Measurements from ENCODE around the gene QRICH1. TPM values are rescaled to one million over a fixed set of nuclear protein-coding genes. Genes with fewer than 3 reads are reported as not detected.

The QRICH1 gene
- total and polyA plus RNA-seq, 12 donors: 46.2 to 101 (median 78.9) TPM

DNA sequence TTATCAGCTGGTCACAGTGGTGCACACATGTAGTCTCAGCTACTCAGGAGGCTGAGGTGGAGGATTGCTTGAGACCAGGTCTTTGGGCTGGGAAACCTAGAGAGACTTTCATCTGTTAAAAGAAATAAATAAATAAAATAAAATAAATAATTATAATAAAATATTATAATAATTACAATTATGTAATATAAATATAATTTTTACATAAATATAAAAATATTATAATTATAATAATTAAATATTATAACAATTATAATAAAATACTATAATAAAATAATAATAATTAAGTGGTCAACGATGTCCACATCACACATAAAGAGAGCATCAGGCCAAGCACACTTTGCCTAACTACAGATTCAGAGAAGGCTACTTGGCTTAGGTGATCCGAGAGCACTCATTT lies 14.6 kb downstream of the QRICH1 start:
- no peak overlapping the region for H3K27ac ChIP-seq
- no peak overlapping the region for H3K4me3 ChIP-seq
- intact Hi-C loops (cut with DNase I): no loop called here
- 94 to 96% (median 95%) methylated on average over 2 of the region's 2 CpGs for WGBS, 4 donors
- TF ChIP-seq, protein P1, sequence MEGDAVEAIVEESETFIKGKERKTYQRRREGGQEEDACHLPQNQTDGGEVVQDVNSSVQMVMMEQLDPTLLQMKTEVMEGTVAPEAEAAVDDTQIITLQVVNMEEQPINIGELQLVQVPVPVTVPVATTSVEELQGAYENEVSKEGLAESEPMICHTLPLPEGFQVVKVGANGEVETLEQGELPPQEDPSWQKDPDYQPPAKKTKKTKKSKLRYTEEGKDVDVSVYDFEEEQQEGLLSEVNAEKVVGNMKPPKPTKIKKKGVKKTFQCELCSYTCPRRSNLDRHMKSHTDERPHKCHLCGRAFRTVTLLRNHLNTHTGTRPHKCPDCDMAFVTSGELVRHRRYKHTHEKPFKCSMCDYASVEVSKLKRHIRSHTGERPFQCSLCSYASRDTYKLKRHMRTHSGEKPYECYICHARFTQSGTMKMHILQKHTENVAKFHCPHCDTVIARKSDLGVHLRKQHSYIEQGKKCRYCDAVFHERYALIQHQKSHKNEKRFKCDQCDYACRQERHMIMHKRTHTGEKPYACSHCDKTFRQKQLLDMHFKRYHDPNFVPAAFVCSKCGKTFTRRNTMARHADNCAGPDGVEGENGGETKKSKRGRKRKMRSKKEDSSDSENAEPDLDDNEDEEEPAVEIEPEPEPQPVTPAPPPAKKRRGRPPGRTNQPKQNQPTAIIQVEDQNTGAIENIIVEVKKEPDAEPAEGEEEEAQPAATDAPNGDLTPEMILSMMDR (IDR thresholded peaks at IDR 0.05): no peak
- no peak for TF ChIP-seq POLR2A (IDR thresholded peaks at IDR 0.05)
- H3K36me3 ChIP-seq (replicated peaks in 1 of 2): peaks cover 0 to 45% of the 10 kb centered on the region in 2 donors
- peaks cover 0 to 5% of the 10 kb centered on the region in 2 donors for H3K4me1 ChIP-seq (replicated peaks in 1 of 2)
- H3K9me3 ChIP-seq (replicated peaks in 1 of 3): no peaks in the 10 kb centered on the region
- no peaks in the 10 kb centered on the region for H3K27me3 ChIP-seq
- DNase-seq: no peak

GRCh38 chr3:49076646-49077045 lies 17.2 kb downstream of the QRICH1 start:
- Histone ChIP-seq H3K9me3 (replicated peaks in 1 of 3) (no peaks in the 10 kb centered on the region), H3K4me1 (replicated peaks in 1 of 2) (peaks cover 0 to 5% of the 10 kb centered on the region in 2 donors), H3K4me3 (no peak overlapping the region), H3K27ac (no peak overlapping the region), H3K27me3 (no peaks in the 10 kb centered on the region), H3K36me3 (replicated peaks in 1 of 2) (peaks cover 0 to 71% of the 10 kb centered on the region in 2 donors)
- TF ChIP-seq, protein P1 (IDR thresholded peaks at IDR 0.05): no peak
- intact Hi-C loops (cut with DNase I): no loop called here
- no peak for DNase-seq
- 90 to 94% (median 93%) methylated on average over 3 to 4 of the region's 4 CpGs for WGBS, 4 donors

- peaks cover 0 to 76% of the 10 kb centered on the region in 2 donors for H3K36me3 ChIP-seq (replicated peaks in 1 of 2)
These were observed 17.8 kb downstream of the QRICH1 start for GRCh38 chr3:49076116-49076515.

GRCh38 chr3:49058011-49058410 lies 35.9 kb downstream of the QRICH1 start:
- Histone ChIP-seq H3K4me1 (replicated peaks in 1 of 2) (no peaks in the 10 kb centered on the region), H3K4me3 (no peak overlapping the region), H3K36me3 (replicated peaks in 1 of 2) (peaks cover 0 to 73% of the 10 kb centered on the region in 2 donors), H3K27ac (peak overlapping the region in 1 of 5 donors; percentile 36), H3K27me3 (no peaks in the 10 kb centered on the region), H3K9me3 (replicated peaks in 1 of 3) (no peaks in the 10 kb centered on the region)
- WGBS, 4 donors: 80 to 92% (median 90%) methylated on average over 7 of the region's 7 CpGs
- no peak for TF ChIP-seq POLR2A (IDR thresholded peaks at IDR 0.05)
- TF ChIP-seq, protein P1 (IDR thresholded peaks at IDR 0.05): no peak
- no peak for DNase-seq
- intact Hi-C loops (cut with DNase I): no loop called here

More at GRCh38 chr3:49076116-49076515, 17.8 kb downstream of the QRICH1 start:
- DNase-seq: no peak
- H3K4me3 ChIP-seq: no peak overlapping the region
- H3K9me3 ChIP-seq (replicated peaks in 1 of 3): no peaks in the 10 kb centered on the region
- 92 to 95% (median 94%) methylated on average over 13 of the region's 13 CpGs for WGBS, 4 donors
- H3K27ac ChIP-seq: no peak overlapping the region
- no peak for TF ChIP-seq POLR2A (IDR thresholded peaks at IDR 0.05)
- intact Hi-C loops (cut with DNase I): no loop called here
- no peaks in the 10 kb centered on the region for H3K27me3 ChIP-seq
- peaks cover 0 to 5% of the 10 kb centered on the region in 2 donors for H3K4me1 ChIP-seq (replicated peaks in 1 of 2)

DNA sequence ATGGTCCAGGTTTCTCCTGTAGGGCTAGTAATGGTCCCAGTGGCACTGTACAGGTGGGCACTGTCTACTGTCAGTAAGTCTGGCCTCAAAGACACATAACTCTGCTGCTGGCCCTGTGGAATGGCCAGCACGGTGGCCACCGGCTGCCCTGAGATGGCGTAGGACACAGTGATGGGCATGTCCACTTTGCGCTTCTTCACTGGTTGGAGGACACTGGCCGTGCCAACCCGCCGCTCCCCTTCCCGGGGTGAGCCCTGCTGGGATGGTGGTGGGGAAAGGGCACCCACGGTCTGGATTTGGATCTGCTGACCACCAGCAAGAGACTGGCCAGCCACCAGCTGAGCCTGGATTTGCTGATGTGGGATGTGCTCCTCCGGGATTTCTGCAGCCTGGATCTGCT lies 36.6 kb downstream of the QRICH1 start:
- Histone ChIP-seq H3K36me3 (replicated peaks in 1 of 2) (peaks cover 0 to 74% of the 10 kb centered on the region in 2 donors), H3K27ac (peak overlapping the region in 1 of 5 donors; percentile 38), H3K4me3 (no peak overlapping the region), H3K4me1 (replicated peaks in 1 of 2) (no peaks in the 10 kb centered on the region), H3K27me3 (no peaks in the 10 kb centered on the region), H3K9me3 (replicated peaks in 1 of 3) (no peaks in the 10 kb centered on the region)
- 92 to 96% (median 92%) methylated on average over 9 to 10 of the region's 10 CpGs; no CpG with 5 or more reads in 1 of the 4 donors for WGBS, 4 donors
- no peak for DNase-seq
- TF ChIP-seq POLR2A (IDR thresholded peaks at IDR 0.05): no peak
- TF ChIP-seq, protein P1 (IDR thresholded peaks at IDR 0.05): no peak
- intact Hi-C loops (cut with DNase I): no loop called here
